HG03064 (cell line): ENCODE results near the gene PCP2.

Source experiments
- ATAC-seq: cut with Tn5 transposase; IDR thresholded peaks from one replicate; pipeline ENCODE4 v1.9.1; 2021; ENCODE audit warnings: low read depth; ENCODE audit not compliant: unreplicated experiment

The PCP2 gene

GRCh38 chr19:7640803-7641202 lies 7.3 kb upstream of the PCP2 start:
- no peak for ATAC-seq

- ATAC-seq, result no peak
These were observed 6.4 kb upstream of the PCP2 start for GRCh38 chr19:7639863-7640348.

GRCh38 chr19:7638802-7639465 lies 5.4 kb upstream of the PCP2 start:
- no peak for ATAC-seq

- ATAC-seq, result no peak
These were observed 4.1 kb upstream of the PCP2 start for GRCh38 chr19:7637374-7638256.

- no peak for ATAC-seq
These were observed 3.3 kb upstream of the PCP2 start, which contains the start of gene STXBP2 for GRCh38 chr19:7636691-7637373. Gene STXBP2, plus strand, starts transcription at chr19:7637110. Its CDS starts 40 bp downstream, at chr19:7637150.

- ATAC-seq, result no peak
These were observed 2.8 kb upstream of the PCP2 start for GRCh38 chr19:7636317-7636690.

- no peak for ATAC-seq
These were observed 2.2 kb upstream of the PCP2 start for GRCh38 chr19:7635670-7636069.

GRCh38 chr19:7632340-7633203 lies 947 bp downstream of the PCP2 start:
- no peak for ATAC-seq

GRCh38 chr19:7631577-7631976 lies 1.9 kb downstream of the PCP2 start:
- no peak for ATAC-seq

- peak; percentile 76 for ATAC-seq
These were observed 4.0 kb downstream of the PCP2 start, which contains the start of the genes PET100 and XAB2 for GRCh38 chr19:7629347-7630054. Gene PET100, plus strand, starts transcription at chr19:7629793. Its CDS starts 41 bp downstream, at chr19:7629834. Gene XAB2, minus strand, starts transcription at chr19:7629545. Its CDS starts 18 bp downstream, at chr19:7629527.

GRCh38 chr19:7628589-7629311 lies 4.8 kb downstream of the PCP2 start:
- no peak for ATAC-seq

- no peak for ATAC-seq
These were observed 6.4 kb downstream of the PCP2 start for GRCh38 chr19:7627166-7627565.

GRCh38 chr19:7625763-7626372 lies 7.7 kb downstream of the PCP2 start:
- ATAC-seq, result no peak

- ATAC-seq, result no peak
These were observed 8.7 kb downstream of the PCP2 start for GRCh38 chr19:7624810-7625209.

- ATAC-seq, result no peak
These were observed 9.6 kb downstream of the PCP2 start for GRCh38 chr19:7623725-7624603.

GRCh38 chr19:7622933-7623685 lies 10.4 kb downstream of the PCP2 start:
- no peak for ATAC-seq
